Measurements from ENCODE around the gene RGS7.
"Not testable (repeated sequence)": the region's sequence is repeated elsewhere in the genome, so short reads cannot be mapped to it uniquely, and the experiment has no call there.

The RGS7 gene

GRCh38 chr1:241270016-241270415 lies 87.0 kb downstream of the RGS7 start:
- no peak for DNase-seq

DNA sequence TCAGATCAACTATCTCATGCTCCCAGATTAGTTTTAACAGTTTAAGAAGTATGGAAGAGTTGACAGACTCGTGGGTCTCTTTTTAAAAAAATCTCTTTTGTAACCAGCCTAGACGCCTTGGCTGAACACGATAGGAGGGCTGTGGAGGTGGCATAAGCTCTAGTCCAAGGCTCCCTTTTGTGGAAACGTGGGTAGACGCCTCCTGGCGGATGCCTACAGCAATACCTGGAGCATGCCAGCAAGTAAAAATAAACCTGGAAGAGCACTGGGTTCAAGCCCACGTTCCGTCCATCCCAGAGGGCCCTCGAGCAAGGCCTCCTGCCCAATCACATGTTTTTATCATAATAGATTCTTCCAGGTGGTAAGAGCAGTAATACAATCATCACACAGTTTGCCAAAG lies 87.9 kb downstream of the RGS7 start:
- DNase-seq, result no peak

GRCh38 chr1:241266121-241266520 lies 90.9 kb downstream of the RGS7 start:
- DNase-seq, result no peak

DNA sequence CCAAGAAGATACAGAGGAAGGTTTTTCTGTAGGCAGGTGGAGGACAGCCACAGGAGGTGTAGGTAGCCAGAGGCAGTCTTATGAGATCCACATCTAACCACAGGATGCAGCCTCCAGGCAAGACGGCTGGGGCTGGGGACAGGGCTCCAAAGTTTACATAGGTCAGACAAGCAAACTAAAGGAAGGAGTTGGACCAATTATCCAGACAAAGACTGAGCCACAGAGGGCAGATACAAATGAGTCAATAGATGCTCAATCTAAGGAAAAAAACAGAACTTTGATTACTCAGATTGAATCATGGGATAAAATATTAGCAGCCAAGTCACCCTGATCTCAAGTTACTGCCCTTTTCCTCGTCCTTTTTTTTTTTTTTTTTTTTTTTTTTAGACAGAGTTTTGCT lies 91.6 kb downstream of the RGS7 start:
- DNase-seq, result no peak

DNA sequence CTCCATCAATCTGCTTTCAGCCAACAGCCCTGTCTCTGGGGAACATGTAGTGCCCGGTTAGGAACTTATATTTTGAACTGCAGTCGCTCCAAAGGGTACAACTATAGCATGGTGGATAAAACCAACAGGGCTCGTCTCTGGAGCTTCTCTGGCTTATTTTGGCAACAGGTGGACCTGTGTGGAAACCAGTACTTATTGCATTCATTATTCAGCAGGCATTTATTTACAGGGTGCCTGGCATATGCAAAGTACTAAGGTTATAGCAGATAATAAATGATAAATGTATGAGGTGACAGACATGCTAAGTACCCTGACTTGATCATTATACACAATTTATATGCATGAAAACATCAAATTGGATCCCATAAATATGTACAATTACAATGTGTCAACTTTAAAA lies 93.7 kb downstream of the RGS7 start:
- no peak for DNase-seq

GRCh38 chr1:241253471-241253870 lies 103.5 kb downstream of the RGS7 start:
- no peak for DNase-seq

- no peak for DNase-seq
Observed at GRCh38 chr1:241250465-241250864, 106.5 kb downstream of the RGS7 start.

DNA sequence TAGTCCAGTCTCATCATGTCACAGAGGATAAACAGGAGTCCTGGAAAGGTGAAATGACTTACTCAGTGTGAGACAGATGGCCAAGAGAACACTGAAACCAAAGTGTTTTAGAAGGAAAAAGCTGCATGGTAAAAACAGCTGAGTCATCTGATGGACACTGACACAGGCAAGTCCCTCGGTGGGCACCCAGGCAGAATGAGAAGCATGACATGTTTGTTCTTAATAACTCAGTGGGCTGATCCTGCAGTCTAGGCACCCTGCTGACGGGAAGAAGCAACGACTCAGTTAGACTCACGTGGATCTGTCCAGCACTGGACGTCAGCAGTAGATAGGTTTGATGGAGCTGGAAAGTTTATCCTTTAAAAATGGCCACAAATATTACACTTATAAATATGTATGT lies 116.9 kb downstream of the RGS7 start:
- DNase-seq, result no peak

GRCh38 chr1:241237873-241238272 lies 119.1 kb downstream of the RGS7 start:
- DNase-seq, result no peak

GRCh38 chr1:241235256-241235897 lies 121.6 kb downstream of the RGS7 start:
- DNase-seq, result no peak

- DNase-seq, result no peak
Observed at GRCh38 chr1:241229711-241230110, 127.3 kb downstream of the RGS7 start.

DNA sequence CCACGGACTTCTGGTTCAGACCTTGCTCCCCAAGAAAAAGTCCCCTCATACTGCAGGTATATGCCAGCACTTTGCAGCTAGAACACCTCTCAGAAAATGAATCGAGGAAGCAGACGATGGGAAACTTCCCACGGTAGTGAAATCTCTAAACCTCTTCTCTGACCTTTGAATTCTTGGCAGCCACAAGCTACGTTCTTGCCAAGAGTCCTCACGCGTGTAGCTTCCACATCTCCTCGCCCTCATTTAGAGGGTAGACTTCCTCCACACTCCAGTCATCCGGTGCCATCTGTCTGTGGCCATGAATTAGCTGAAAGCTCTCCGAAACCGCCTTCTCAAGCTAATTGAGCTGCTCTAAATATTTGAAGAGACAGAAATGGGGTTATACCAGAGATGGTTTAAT lies 127.8 kb downstream of the RGS7 start:
- DNase-seq, result no peak

- no peak for DNase-seq
Observed at GRCh38 chr1:241228339-241228738, 128.7 kb downstream of the RGS7 start.

DNA sequence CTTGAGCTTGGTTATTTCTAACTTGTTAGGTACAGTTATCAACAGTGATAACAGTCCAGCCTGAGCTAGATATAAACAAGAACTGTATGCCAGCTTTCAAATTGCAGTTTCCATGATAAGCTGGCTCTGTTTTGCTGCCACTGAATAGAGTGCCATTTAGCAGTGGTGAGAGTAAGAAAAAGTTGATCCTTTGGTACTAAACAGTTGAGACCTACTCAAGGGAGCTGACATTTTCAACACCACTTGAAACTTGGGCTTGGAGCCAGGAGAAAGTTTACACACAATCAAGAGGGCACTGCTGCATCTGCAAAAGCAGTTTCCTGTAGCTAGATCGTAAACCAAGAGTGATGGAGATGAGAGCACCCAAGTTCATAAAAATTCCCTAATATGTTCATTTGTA lies 131.3 kb downstream of the RGS7 start:
- DNase-seq, result no peak

DNA sequence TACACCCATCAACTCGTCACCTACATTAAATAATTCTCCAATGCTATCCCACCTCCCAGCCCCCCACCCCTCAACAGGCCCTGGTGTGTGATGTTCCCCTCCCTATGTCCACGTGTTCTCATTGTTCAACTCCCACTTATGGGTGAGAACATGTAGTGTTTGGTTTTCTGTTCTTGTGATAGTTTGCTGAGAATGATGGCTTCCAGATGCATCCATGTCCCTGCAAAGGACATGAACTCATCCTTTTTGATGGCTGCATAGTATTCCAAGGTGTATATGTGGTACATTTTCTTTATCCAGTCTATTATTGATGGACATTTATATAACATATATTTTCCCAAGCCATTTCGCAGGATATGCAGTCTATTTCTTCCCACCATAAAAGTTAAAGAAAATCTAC lies 132.8 kb downstream of the RGS7 start:
- DNase-seq, result not testable (repeated sequence)

DNA sequence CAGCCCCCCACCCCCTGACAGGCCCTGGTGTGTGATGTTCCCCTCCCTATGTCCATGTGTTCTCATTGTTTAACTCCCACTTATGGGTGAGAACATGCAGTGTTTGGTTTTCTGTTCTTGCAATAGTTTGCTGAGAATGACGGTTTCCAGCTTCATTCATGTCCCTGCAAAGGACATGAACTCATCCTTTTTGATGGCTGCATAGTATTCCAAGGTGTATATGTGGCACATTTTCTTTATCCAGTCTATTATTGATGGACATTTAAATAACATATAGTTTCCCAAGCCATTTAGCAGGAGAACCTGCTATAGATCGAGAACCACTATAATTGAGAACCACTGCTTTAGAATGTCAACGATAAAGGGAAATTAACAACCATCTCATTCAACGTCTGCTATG lies 134.2 kb downstream of the RGS7 start:
- DNase-seq, result not testable (repeated sequence)

DNA sequence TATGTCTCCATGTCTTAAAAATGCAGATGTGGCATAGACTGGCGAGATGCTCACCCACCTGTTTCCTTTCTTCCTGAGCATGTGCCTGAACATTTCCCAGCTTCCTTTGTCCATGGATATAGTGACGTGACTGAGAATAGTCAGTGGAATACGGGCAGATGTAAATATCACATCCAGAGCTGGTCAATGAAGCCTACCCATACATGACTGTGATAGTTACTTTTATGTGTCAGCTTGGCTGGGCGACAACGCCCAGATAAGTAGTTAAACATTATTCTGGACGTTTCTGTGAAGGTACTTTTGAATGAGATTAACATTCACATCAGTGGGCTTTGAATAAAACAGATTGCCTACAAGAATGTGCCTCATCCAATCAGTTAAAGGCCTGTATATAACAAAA lies 135.7 kb downstream of the RGS7 start:
- no peak for DNase-seq

GRCh38 chr1:241220913-241221312 lies 136.1 kb downstream of the RGS7 start:
- not testable (repeated sequence) for DNase-seq

- DNase-seq, result no peak
Observed at GRCh38 chr1:241219449-241219848, 137.6 kb downstream of the RGS7 start.

DNA sequence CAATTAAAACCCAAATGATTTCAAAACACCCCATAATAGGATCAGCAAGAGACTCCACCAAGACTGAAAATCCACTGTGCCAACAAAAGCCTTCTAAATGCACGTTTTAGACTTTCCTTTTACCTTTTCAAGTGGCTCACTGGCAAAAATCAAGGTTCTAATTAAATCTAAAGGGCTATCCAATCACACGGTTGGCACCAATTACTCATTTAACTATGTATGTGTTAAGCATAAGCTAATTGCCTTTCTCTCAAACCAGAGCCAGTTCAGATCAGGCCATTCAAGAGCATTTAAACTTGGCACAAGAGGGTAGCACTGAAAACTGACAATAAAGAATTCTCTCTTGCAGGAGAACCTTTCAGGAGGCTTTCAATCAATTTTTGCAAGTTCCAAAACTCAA lies 139.5 kb downstream of the RGS7 start:
- DNase-seq, result no peak

- no peak for DNase-seq
Observed at GRCh38 chr1:241215683-241216082, 141.3 kb downstream of the RGS7 start.

DNA sequence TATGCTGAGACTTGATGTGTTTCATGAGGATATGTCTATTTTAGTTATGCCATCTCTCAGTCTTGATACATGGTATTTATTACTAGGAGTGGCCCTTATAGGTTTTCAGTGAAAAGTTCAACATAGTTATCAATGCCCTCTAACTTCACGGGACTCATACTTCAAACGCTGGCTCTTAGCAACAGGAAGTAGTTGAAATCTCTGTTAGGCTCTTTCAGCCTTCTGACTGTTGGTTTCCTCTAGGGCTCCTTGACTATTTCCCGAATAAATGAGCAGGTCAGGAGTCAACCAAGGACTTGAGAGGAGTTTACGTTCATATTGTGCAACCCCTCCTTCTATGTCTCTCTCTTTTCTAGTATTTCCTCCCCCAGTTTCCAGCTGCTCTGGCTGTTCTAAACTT lies 141.8 kb downstream of the RGS7 start:
- DNase-seq, result no peak

DNA sequence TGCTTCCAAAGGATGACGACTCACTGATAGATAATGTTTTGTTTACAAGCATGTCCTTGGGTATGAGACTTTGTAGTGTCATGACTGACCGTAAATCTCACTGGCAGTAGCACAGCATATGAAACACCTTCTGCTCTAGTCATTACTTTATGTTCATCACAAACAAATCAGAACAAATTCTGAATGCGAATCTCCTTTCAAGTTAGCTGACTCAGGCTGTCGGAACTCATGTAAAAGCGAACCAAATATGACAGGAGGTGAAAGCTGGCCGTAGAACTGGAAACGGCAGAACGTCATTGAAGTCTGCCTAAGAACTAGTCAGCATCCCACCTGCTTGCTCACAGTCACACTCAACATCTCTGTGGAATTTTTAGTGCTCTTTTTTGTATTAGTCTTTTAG lies 143.9 kb downstream of the RGS7 start:
- no peak for DNase-seq

- DNase-seq, result no peak
Observed at GRCh38 chr1:241212628-241213027, 144.4 kb downstream of the RGS7 start.

GRCh38 chr1:241208910-241209379 lies 148.1 kb downstream of the RGS7 start:
- no peak for DNase-seq

- DNase-seq, result no peak
Observed at GRCh38 chr1:241203817-241204216, 153.2 kb downstream of the RGS7 start.
